ENCODE results near the gene DOCK2. TPM values are rescaled to one million over a fixed set of nuclear protein-coding genes. Genes with fewer than 3 reads are reported as not detected.

DOCK2 gene
- total and polyA plus RNA-seq, 7 donors = 2.3 to 21.1 (median 12.5) TPM

DNA sequence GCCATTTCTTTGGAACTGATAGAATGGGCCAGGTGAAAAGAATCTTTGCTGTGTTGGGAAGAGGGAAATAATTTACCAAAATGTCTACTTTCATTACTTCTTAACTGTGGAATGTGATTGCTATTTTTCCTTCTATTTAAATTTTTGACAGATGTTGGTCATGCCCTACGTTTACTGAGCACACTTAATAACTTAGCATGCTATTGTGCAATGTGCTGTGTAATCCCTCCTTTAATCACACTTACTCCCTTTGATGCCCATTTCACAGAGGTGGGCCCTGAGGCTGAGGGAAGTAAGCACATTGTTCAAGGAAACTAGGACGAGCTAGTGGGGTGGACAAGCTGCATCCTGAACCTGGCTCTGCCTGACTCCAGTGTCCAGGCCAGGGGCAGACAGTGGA, 391.0 kb downstream of the DOCK2 start:
- no peak for DNase-seq
- 42 to 69% methylated on average over 2 of the region's 2 CpGs for WGBS, 2 donors
- Histone ChIP-seq H3K27ac (no peak overlapping the region), H3K9me3 (no peaks in the 10 kb centered on the region), H3K4me3 (no peak overlapping the region), H3K4me1 (no peaks in the 10 kb centered on the region), H3K27me3 (no peaks in the 10 kb centered on the region), H3K36me3 (no peaks in the 10 kb centered on the region)
- intact Hi-C loops (cut with DNase I) = no loop called here
- TF ChIP-seq, protein P1, sequence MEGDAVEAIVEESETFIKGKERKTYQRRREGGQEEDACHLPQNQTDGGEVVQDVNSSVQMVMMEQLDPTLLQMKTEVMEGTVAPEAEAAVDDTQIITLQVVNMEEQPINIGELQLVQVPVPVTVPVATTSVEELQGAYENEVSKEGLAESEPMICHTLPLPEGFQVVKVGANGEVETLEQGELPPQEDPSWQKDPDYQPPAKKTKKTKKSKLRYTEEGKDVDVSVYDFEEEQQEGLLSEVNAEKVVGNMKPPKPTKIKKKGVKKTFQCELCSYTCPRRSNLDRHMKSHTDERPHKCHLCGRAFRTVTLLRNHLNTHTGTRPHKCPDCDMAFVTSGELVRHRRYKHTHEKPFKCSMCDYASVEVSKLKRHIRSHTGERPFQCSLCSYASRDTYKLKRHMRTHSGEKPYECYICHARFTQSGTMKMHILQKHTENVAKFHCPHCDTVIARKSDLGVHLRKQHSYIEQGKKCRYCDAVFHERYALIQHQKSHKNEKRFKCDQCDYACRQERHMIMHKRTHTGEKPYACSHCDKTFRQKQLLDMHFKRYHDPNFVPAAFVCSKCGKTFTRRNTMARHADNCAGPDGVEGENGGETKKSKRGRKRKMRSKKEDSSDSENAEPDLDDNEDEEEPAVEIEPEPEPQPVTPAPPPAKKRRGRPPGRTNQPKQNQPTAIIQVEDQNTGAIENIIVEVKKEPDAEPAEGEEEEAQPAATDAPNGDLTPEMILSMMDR (IDR thresholded peaks at IDR 0.05) = no peak
- TF ChIP-seq POLR2A (IDR thresholded peaks at IDR 0.05) (no peak), POLR2AphosphoS5 (IDR thresholded peaks at IDR 0.05) (no peak), EP300 (IDR thresholded peaks at IDR 0.05) (no peak)

DNA sequence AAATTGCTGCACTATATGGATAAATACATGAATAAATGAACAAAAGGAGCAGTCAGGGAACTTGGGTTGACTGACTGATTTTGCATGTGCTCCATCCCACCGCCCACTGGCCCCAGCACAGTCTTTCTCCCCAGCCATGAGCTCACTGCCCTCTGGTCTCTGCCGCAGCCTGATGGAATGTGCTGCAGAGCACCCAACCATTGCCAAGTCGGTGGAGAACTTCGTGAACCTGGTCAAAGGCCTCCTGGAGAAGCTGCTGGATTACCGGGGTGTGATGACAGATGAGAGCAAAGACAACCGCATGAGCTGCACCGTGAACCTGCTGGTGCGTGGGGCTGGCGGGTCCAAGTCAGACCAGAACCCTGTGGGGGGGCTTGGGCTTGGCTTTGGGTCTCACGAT, 397.2 kb downstream of the DOCK2 start:
- H3K9me3 ChIP-seq = no peaks in the 10 kb centered on the region
- DNase-seq = no peak
- H3K27ac ChIP-seq = no peak overlapping the region
- intact Hi-C loops (cut with DNase I) = no loop called here
- WGBS, 2 donors = 75 to 86% methylated on average over 10 of the region's 10 CpGs
- H3K4me3 ChIP-seq = no peak overlapping the region
- no peaks in the 10 kb centered on the region for H3K36me3 ChIP-seq
- TF ChIP-seq POLR2A (IDR thresholded peaks at IDR 0.05) = no peak
- TF ChIP-seq, protein P1 (IDR thresholded peaks at IDR 0.05) = no peak
- H3K4me1 ChIP-seq = no peaks in the 10 kb centered on the region
- H3K27me3 ChIP-seq = no peaks in the 10 kb centered on the region

DNA sequence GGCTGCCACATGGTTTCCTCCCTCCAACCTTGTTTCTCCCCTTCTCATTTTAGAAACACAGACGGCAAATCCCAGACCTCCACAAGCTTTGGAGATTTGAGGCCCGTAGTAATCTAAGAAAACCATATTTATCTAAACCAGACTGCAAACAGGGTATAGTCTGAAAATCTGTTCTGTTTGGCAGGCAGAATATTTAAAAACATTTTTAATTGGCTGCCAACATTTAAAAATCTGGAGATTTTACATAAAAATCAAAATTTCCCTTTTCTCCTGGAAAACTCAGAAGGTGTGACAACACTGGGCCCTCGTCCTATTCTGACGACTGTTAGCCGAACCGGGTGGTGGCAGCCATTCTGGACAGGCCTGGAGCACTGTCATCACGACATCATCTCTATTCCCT, 401.2 kb downstream of the DOCK2 start:
- TF ChIP-seq POLR2A (IDR thresholded peaks at IDR 0.05) = no peak
- no peak for TF ChIP-seq POLR2AphosphoS5 (IDR thresholded peaks at IDR 0.05)
- TF ChIP-seq, protein P1 (IDR thresholded peaks at IDR 0.05) = no peak
- TF ChIP-seq EP300 (IDR thresholded peaks at IDR 0.05) = no peak
- Histone ChIP-seq H3K27ac (no peak overlapping the region), H3K27me3 (no peaks in the 10 kb centered on the region), H3K36me3 (no peaks in the 10 kb centered on the region), H3K4me1 (no peaks in the 10 kb centered on the region), H3K9me3 (no peaks in the 10 kb centered on the region), H3K4me3 (no peak overlapping the region)
- intact Hi-C loops (cut with DNase I) = no loop called here
- no peak for DNase-seq
- 89 to 92% methylated on average over 7 of the region's 7 CpGs for WGBS, 2 donors

DNA sequence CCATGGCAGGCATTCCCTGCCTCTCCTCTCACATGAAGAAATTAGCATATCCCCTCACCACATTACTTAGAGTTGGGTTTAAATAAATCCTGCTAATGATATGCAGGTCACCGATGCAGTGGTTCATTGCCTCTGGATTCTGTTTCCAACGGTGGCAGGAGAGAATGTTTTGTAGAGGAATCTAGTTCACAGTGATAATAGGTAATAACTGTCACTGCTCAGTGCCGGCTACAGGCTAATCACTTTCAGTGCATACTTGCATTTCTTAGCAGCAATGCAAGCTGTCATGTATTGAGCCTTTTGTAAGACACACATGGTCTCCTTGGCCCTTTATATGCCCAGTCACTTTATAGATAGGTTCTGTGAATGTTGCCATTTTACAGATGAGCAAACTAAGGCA, 402.8 kb downstream of the DOCK2 start:
- DNase-seq = no peak
- intact Hi-C loops (cut with DNase I) = no loop called here
- Histone ChIP-seq H3K36me3 (no peaks in the 10 kb centered on the region), H3K27me3 (no peaks in the 10 kb centered on the region), H3K4me1 (no peaks in the 10 kb centered on the region), H3K27ac (no peak overlapping the region), H3K9me3 (no peaks in the 10 kb centered on the region), H3K4me3 (no peak overlapping the region)
- WGBS, 2 donors = 82 to 89% methylated on average over 3 of the region's 3 CpGs
- TF ChIP-seq EP300 (IDR thresholded peaks at IDR 0.05) = no peak
- no peak for TF ChIP-seq POLR2AphosphoS5 (IDR thresholded peaks at IDR 0.05)
- TF ChIP-seq, protein P1 (IDR thresholded peaks at IDR 0.05) = no peak
- TF ChIP-seq POLR2A (IDR thresholded peaks at IDR 0.05) = no peak

DNA sequence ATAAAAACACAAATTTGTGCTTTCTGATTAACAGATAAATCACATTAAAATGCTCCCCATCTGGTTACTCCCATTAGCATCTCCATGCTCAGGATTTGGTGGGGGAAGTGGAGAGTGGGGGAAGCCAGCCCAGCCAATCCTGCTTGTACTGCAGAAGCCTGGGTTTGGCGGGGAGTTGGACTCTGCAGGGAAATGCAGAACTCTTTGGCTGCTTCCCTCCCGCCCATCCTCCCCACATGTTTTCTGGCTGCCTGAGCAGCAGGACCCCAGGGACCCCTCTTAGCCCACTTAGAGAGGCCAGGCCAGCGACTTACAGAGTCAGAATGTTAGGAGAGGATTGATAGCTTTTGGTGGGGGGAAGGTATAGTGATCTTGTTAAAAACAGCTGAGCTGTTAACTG, 409.2 kb downstream of the DOCK2 start:
- WGBS, 2 donors = 38 to 69% methylated on average over 3 of the region's 3 CpGs

More for the DNA sequence above, 409.2 kb downstream of the DOCK2 start:
- intact Hi-C loops (cut with DNase I) = no loop called here
- no peaks in the 10 kb centered on the region for H3K4me1 ChIP-seq
- H3K27me3 ChIP-seq = no peaks in the 10 kb centered on the region
- no peak overlapping the region for H3K27ac ChIP-seq
- no peaks in the 10 kb centered on the region for H3K9me3 ChIP-seq
- no peak for TF ChIP-seq POLR2AphosphoS5 (IDR thresholded peaks at IDR 0.05)
- no peak for TF ChIP-seq POLR2A (IDR thresholded peaks at IDR 0.05)
- TF ChIP-seq, protein P1 (IDR thresholded peaks at IDR 0.05) = no peak
- no peak for TF ChIP-seq EP300 (IDR thresholded peaks at IDR 0.05)
- no peak for DNase-seq
- no peak overlapping the region for H3K4me3 ChIP-seq
- no peaks in the 10 kb centered on the region for H3K36me3 ChIP-seq
